HEK293T (cell line): ENCODE measurements around the gene LRSAM1.

Source experiments
- BHLHE40 ChIP-seq: fragments of 450-650 bp; IDR thresholded peaks from 2 replicates; pipeline ENCODE4 v1.6.1; 2016; ENCODE audit warnings: mild to moderate bottlenecking, moderate library complexity, borderline replicate concordance
- FOXM1 ChIP-seq: fragments of 450-650 bp; IDR thresholded peaks from 2 replicates; pipeline ENCODE4 v1.6.1; 2017; ENCODE audit warnings: mild to moderate bottlenecking, borderline replicate concordance

DNA sequence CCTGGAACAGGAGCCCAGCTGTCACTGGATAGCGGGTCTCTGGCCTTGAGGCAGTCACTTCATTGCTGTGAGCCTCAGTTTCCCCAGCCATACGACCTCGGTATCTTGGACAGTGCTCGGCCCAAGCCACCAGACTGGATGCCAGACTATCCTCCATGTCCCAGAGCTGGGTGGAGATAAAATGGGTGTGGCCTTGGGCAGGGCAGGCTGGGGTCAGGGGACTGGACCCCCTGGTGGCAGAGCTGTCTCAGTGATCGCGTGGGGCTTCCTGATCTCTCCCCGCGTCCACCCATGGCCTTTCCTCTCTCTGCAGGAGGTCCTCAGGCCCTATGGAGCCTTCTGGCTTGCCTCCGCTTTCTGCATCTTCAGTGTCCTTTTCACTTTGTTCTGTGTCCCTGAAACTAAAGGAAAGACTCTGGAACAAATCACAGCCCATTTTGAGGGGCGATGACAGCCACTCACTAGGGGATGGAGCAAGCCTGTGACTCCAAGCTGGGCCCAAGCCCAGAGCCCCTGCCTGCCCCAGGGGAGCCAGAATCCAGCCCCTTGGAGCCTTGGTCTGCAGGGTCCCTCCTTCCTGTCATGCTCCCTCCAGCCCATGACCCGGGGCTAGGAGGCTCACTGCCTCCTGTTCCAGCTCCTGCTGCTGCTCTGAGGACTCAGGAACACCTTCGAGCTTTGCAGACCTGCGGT lies 44.4 kb upstream of the LRSAM1 start:
- no peak for TF ChIP-seq BHLHE40
- no peak for TF ChIP-seq FOXM1
